Neural progenitor cell (in vitro differentiated cells): ENCODE data around the gene DISP2.

Experiments
- CTCF ChIP-seq: fragments of 200-600 bp; sonication (generic); IDR thresholded peaks from 2 replicates; pipeline ENCODE4 v1.5.1; 2017; ENCODE audit warnings: antibody characterized with exemption, mild to moderate bottlenecking
- EZH2 ChIP-seq: fragments of 200-600 bp; sonication (generic); IDR thresholded peaks from 2 replicates; pipeline ENCODE4 v1.6.1; 2017; ENCODE audit warnings: antibody characterized with exemption, mild to moderate bottlenecking, moderate library complexity
- EZH2phosphoT487 ChIP-seq: fragments of 200-600 bp; sonication (generic); IDR thresholded peaks from 2 replicates; pipeline ENCODE4 v1.6.1; 2017; ENCODE audit warnings: antibody characterized with exemption

- TF ChIP-seq CTCF (no peak), EZH2 (no peak), EZH2phosphoT487 (no peak)
Measured at GRCh38 chr15:40392986-40393948, 35.2 kb downstream of the DISP2 start.
